Measurements from ENCODE around the gene ZNF277. TPM values are rescaled to one million over a fixed set of nuclear protein-coding genes. Genes with fewer than 3 reads are reported as not detected.

ZNF277 gene
- total RNA-seq, 2 donors from 2014 or later = 15.9 to 29.8 TPM

- Histone ChIP-seq H3K9me3 (no peaks in the 10 kb centered on the region), H3K27ac (no peak overlapping the region), H3K36me3 (peaks cover 3% of the 10 kb centered on the region), H3K27me3 (no peaks in the 10 kb centered on the region), H3K4me3 (no peak overlapping the region), H3K4me1 (no peaks in the 10 kb centered on the region)
- DNase-seq (ENCODE audit: low spot score) = no peak
- TF ChIP-seq CTCF (IDR thresholded peaks at IDR 0.05) = no peak
Observed at GRCh38 chr7:112293416-112293815, 86.9 kb downstream of the ZNF277 start.

- Histone ChIP-seq H3K4me1 (no peaks in the 10 kb centered on the region), H3K27ac (no peak overlapping the region), H3K36me3 (no peaks in the 10 kb centered on the region), H3K9me3 (no peaks in the 10 kb centered on the region), H3K4me3 (no peak overlapping the region), H3K27me3 (no peaks in the 10 kb centered on the region)
- TF ChIP-seq CTCF (IDR thresholded peaks at IDR 0.05) = no peak
- DNase-seq (ENCODE audit: low spot score) = no peak
Observed at GRCh38 chr7:112296432-112296831, 89.9 kb downstream of the ZNF277 start.

GRCh38 chr7:112297681-112298080 lies 91.2 kb downstream of the ZNF277 start:
- H3K4me3 ChIP-seq = no peak overlapping the region
- no peak overlapping the region for H3K27ac ChIP-seq
- no peaks in the 10 kb centered on the region for H3K4me1 ChIP-seq
- H3K27me3 ChIP-seq = no peaks in the 10 kb centered on the region
- H3K36me3 ChIP-seq = no peaks in the 10 kb centered on the region
- no peaks in the 10 kb centered on the region for H3K9me3 ChIP-seq
- no peak for TF ChIP-seq CTCF (IDR thresholded peaks at IDR 0.05)
- no peak for DNase-seq (ENCODE audit: low spot score)

GRCh38 chr7:112298543-112299100 lies 92.1 kb downstream of the ZNF277 start:
- Histone ChIP-seq H3K36me3 (no peaks in the 10 kb centered on the region), H3K27ac (no peak overlapping the region), H3K4me1 (no peaks in the 10 kb centered on the region), H3K9me3 (no peaks in the 10 kb centered on the region), H3K4me3 (no peak overlapping the region), H3K27me3 (no peaks in the 10 kb centered on the region)
- TF ChIP-seq CTCF (IDR thresholded peaks at IDR 0.05) = no peak
- DNase-seq (ENCODE audit: low spot score) = no peak

DNA sequence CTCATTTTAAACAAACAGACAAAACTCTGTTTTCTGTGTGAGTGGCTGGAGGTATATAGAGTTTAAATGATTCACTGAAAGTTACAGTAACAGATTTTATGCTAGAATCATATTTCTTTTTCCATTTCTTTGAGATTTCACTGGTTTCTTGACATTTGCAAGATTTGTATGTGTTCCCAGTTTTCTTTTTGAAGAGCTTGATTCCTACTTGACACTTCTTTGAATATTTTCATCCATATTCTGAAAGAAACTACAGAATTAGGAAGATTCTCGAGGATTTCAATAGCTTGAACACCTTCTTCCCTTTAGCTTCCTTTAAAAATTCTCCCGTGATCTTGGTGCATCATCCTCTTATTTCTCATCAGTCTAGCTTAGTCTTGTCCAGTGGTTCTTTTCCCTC lies 93.6 kb downstream of the ZNF277 start:
- H3K27me3 ChIP-seq = no peaks in the 10 kb centered on the region
- TF ChIP-seq CTCF (IDR thresholded peaks at IDR 0.05) = no peak
- H3K4me1 ChIP-seq = no peaks in the 10 kb centered on the region
- no peak overlapping the region for H3K4me3 ChIP-seq
- DNase-seq (ENCODE audit: low spot score) = no peak
- H3K27ac ChIP-seq = no peak overlapping the region
- H3K9me3 ChIP-seq = no peaks in the 10 kb centered on the region
- no peaks in the 10 kb centered on the region for H3K36me3 ChIP-seq

- no peak for TF ChIP-seq CTCF (IDR thresholded peaks at IDR 0.05)
- Histone ChIP-seq H3K27me3 (no peaks in the 10 kb centered on the region), H3K4me1 (no peaks in the 10 kb centered on the region), H3K9me3 (no peaks in the 10 kb centered on the region), H3K4me3 (no peak overlapping the region), H3K36me3 (no peaks in the 10 kb centered on the region), H3K27ac (no peak overlapping the region)
- DNase-seq (ENCODE audit: low spot score) = no peak
Observed at GRCh38 chr7:112300831-112301407, 94.4 kb downstream of the ZNF277 start.

Measured in right atrium auricular region (tissue), 2 donors.